Endodermal cell (in vitro differentiated cells): ENCODE measurements around the gene CLOCK. TPM values are rescaled to one million over a fixed set of nuclear protein-coding genes. Genes with fewer than 3 reads are reported as not detected.

Source experiments
- DNase-seq: peaks from one replicate; pipeline ENCODE4 v3.0.0-alpha.2; 2017
- H3K27ac ChIP-seq: 2 replicates; pipeline ENCODE4 v1.5.1; 2013; ENCODE audit warnings: mild to moderate bottlenecking, low read depth, low read length, moderate library complexity
- H3K27me3 ChIP-seq: 2 replicates; pipeline ENCODE4 v1.6.1; 2013; ENCODE audit warnings: mild to moderate bottlenecking, low read length, moderate library complexity; ENCODE audit not compliant: insufficient read depth, control insufficient read depth, poor library complexity, severe bottlenecking
- H3K36me3 ChIP-seq: 2 replicates; pipeline ENCODE4 v1.7.0; 2013; ENCODE audit warnings: mild to moderate bottlenecking, low read length, moderate library complexity; ENCODE audit not compliant: control insufficient read depth, insufficient read depth
- H3K4me1 ChIP-seq: one replicate; pipeline ENCODE4 v1.7.0; 2013; ENCODE audit warnings: low read length; ENCODE audit not compliant: control insufficient read depth, insufficient read depth
- H3K4me3 ChIP-seq: 2 replicates; pipeline ENCODE4 v1.5.1; 2013; ENCODE audit warnings: mild to moderate bottlenecking, low read length, moderate library complexity
- H3K9ac ChIP-seq: 2 replicates; pipeline ENCODE4 v1.6.1; 2013; ENCODE audit warnings: mild to moderate bottlenecking, low read length, moderate library complexity; ENCODE audit not compliant: poor library complexity, severe bottlenecking; ENCODE audit errors: extremely low read depth
- H3K9me3 ChIP-seq: 2 replicates; pipeline ENCODE4 v1.6.1; 2013; ENCODE audit warnings: mild to moderate bottlenecking, low read length, moderate library complexity; ENCODE audit not compliant: control insufficient read depth
- H3K27ac Mint-ChIP-seq: 2 replicates; pipeline ENCODE4 v1.8.0; 2020; ENCODE audit warnings: mixed read lengths
- H3K27me3 Mint-ChIP-seq: 2 replicates; pipeline ENCODE4 v1.8.0; 2021; ENCODE audit warnings: mild to moderate bottlenecking, mixed read lengths; ENCODE audit not compliant: insufficient read depth
- H3K36me3 Mint-ChIP-seq: 2 replicates; pipeline ENCODE4 v1.8.0; 2020; ENCODE audit warnings: low read depth, mixed read lengths
- H3K4me1 Mint-ChIP-seq: 2 replicates; pipeline ENCODE4 v1.8.0; 2020; ENCODE audit warnings: mixed read lengths
- H3K4me3 Mint-ChIP-seq: 2 replicates; pipeline ENCODE4 v1.8.0; 2020; ENCODE audit warnings: mild to moderate bottlenecking, moderate library complexity, mixed read lengths
- H3K9me3 Mint-ChIP-seq: 2 replicates; pipeline ENCODE4 v1.8.0; 2020; ENCODE audit warnings: mild to moderate bottlenecking, mixed read lengths
- CTCF ChIP-seq: fragments of 200-600 bp; sonication (generic); conservative IDR thresholded peaks from 2 replicates; pipeline ENCODE4 v1.5.0; 2021; ENCODE audit warnings: antibody characterized with exemption, mild to moderate bottlenecking
- WGBS, 2 experiments: methylation state at CpG; one replicate each; pipeline versions ENCODE4 v1.1.5 to v1.1.7; 2013; ENCODE audit warnings: missing lambda C conversion rate in 2 of 2, mixed read lengths in 1 of 2; ENCODE audit not compliant: insufficient coverage in 1 of 2, insufficient read length in 1 of 2; 5-methylcytosine and 5-hydroxymethylcytosine counted together
- total RNA-seq, 2 donors: library from RNA; stranded (reverse); fragmentation: NEBNext Ultra II Directional in 1 of 2; extraction: Animal tissue kit (Norgen Biotek cat#: 25700) in 1 of 2; gene quantifications; 2 replicates in 1 of 2; 3 replicates in 1 of 2; pipeline ENCODE4 v1.2.1, GENCODE V29; 2021

CLOCK gene
- total RNA-seq, 2 donors from 2014 or later = 22.9 to 25.1 TPM

- H3K9me3 ChIP-seq = no peaks in the 10 kb centered on the region
- peaks cover 34% of the 10 kb centered on the region for H3K36me3 Mint-ChIP-seq
- 90 to 92% methylated on average over 3 to 8 of the region's 8 CpGs for WGBS, 2 experiments
- H3K4me3 Mint-ChIP-seq = no peak overlapping the region
- H3K4me3 ChIP-seq = no peak overlapping the region
- no peak overlapping the region for H3K27ac ChIP-seq
- no peak for TF ChIP-seq CTCF
- no peaks in the 10 kb centered on the region for H3K4me1 Mint-ChIP-seq
- H3K36me3 ChIP-seq = peaks cover 65% of the 10 kb centered on the region
- no peaks in the 10 kb centered on the region for H3K27me3 ChIP-seq
- H3K27ac Mint-ChIP-seq = no peak overlapping the region
- H3K9ac ChIP-seq = no peak overlapping the region
- no peaks in the 10 kb centered on the region for H3K4me1 ChIP-seq
- H3K9me3 Mint-ChIP-seq = no peaks in the 10 kb centered on the region
- DNase-seq = no peak
- no peaks in the 10 kb centered on the region for H3K27me3 Mint-ChIP-seq
These were observed 96.1 kb downstream of the CLOCK start for GRCh38 chr4:55450566-55450965.

DNA sequence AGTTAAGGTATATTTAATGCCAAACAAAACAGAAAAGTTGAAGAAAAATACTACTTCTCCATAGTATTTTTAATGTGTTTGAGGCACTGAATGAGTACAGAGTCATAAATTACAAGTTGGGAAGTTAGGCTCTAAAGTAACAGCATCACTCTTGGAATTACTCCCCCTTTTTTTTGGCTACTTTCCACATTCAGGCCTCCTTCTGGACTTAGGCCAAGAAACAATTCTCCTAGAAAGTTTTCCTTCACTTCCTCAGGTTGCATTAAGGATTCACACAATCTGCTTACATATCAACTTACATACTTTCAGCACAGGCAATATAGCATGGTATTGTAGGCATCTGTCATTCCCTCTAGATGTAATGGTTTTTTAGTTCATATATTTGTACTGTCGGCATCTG lies 98.9 kb downstream of the CLOCK start:
- Histone ChIP-seq H3K9me3 (no peaks in the 10 kb centered on the region), H3K4me3 (no peak overlapping the region), H3K27me3 (no peaks in the 10 kb centered on the region), H3K27ac (no peak overlapping the region), H3K36me3 (peaks cover 71% of the 10 kb centered on the region), H3K4me1 (no peaks in the 10 kb centered on the region), H3K9ac (no peak overlapping the region)
- Mint-ChIP-seq H3K27ac (no peak overlapping the region), H3K9me3 (no peaks in the 10 kb centered on the region), H3K4me1 (no peaks in the 10 kb centered on the region), H3K27me3 (no peaks in the 10 kb centered on the region), H3K4me3 (no peak overlapping the region), H3K36me3 (peaks cover 42% of the 10 kb centered on the region)
- no peak for TF ChIP-seq CTCF
- DNase-seq = no peak
- WGBS, 2 experiments = no CpG with 5 or more reads among the region's 1 CpG

DNA sequence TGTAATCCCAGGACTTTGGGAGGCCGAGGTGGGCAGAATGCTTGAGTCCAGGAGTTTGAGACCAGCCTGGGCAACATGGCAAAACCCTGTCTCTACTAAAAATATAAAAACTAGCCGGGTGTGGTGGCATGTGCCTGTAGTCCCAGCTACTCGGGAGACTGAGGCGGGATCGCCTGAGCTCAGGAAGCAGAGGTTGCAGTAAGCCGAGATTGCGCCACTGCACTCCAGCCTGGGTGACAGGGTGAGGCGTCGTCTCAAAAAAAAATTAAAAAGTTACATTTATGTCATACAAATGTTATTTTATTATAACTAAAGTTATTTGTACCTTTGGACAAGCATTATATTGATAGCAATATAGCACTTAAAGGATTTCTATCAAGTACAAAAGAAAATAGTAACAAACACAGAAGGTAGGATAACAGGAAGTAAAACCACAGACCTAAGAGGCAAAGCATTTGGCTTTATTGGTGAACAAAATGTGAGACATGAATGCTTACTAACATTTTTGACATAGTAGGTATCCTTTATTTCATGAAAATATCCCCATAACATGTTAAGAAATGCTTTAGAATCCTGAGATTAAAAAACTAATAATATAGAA lies 99.5 kb downstream of the CLOCK start:
- 92 to 98% methylated on average over 4 to 7 of the region's 9 CpGs for WGBS, 2 experiments
- Histone ChIP-seq H3K4me3 (no peak overlapping the region), H3K9me3 (no peaks in the 10 kb centered on the region), H3K9ac (no peak overlapping the region), H3K4me1 (no peaks in the 10 kb centered on the region), H3K36me3 (peaks cover 73% of the 10 kb centered on the region), H3K27ac (no peak overlapping the region), H3K27me3 (no peaks in the 10 kb centered on the region)
- H3K27ac Mint-ChIP-seq = no peak overlapping the region
- no peaks in the 10 kb centered on the region for H3K4me1 Mint-ChIP-seq
- DNase-seq = no peak
- H3K27me3 Mint-ChIP-seq = no peaks in the 10 kb centered on the region
- no peaks in the 10 kb centered on the region for H3K9me3 Mint-ChIP-seq
- H3K36me3 Mint-ChIP-seq = peaks cover 45% of the 10 kb centered on the region
- H3K4me3 Mint-ChIP-seq = no peak overlapping the region
- no peak for TF ChIP-seq CTCF
